GM23338 (cell line): ENCODE data around the gene ZGLP1. TPM values are rescaled to one million over a fixed set of nuclear protein-coding genes. Genes with fewer than 3 reads are reported as not detected.

Source experiments
- ATAC-seq: fragments of 200-7000 bp; cut with Tn5 transposase; 3 replicates; pipeline ENCODE4 v1.9.1; 2020
- DNase-seq: peaks from one replicate; pipeline ENCODE4 v3.0.0-alpha.2; 2015; ENCODE audit warnings: low spot score
- H2AFZ ChIP-seq: fragments of 200-600 bp; sonication (generic); 2 replicates; pipeline ENCODE4 v1.8.0; 2016; ENCODE audit warnings: antibody characterized with exemption, mild to moderate bottlenecking, moderate library complexity
- H3F3A ChIP-seq: fragments of 200-600 bp; sonication (generic); replicated peaks from 2 replicates; pipeline ENCODE4 v1.8.0; 2017; ENCODE audit warnings: antibody characterized with exemption, mixed run types, low read depth
- H3K27ac ChIP-seq: fragments of 200-600 bp; sonication (generic); 2 replicates; pipeline ENCODE4 v1.6.1; 2016; ENCODE audit warnings: low read depth
- H3K27me3 ChIP-seq: fragments of 200-600 bp; sonication (generic); 2 replicates; pipeline ENCODE4 v1.8.0; 2016; ENCODE audit warnings: mild to moderate bottlenecking, mixed run types, moderate library complexity; ENCODE audit not compliant: insufficient read depth
- H3K36me3 ChIP-seq: fragments of 200-600 bp; sonication (generic); 2 replicates; pipeline ENCODE4 v1.8.0; 2016; ENCODE audit warnings: mild to moderate bottlenecking; ENCODE audit not compliant: insufficient read depth
- H3K4me1 ChIP-seq: fragments of 200-600 bp; sonication (generic); 2 replicates; pipeline ENCODE4 v1.8.0; 2016; ENCODE audit warnings: mild to moderate bottlenecking, moderate library complexity; ENCODE audit not compliant: insufficient read depth
- H3K4me2 ChIP-seq: fragments of 200-600 bp; sonication (generic); 2 replicates; pipeline ENCODE4 v1.7.1; 2017; ENCODE audit warnings: mixed run types
- H3K4me3 ChIP-seq: fragments of 200-600 bp; sonication (generic); 2 replicates; pipeline ENCODE4 v1.6.1; 2016; ENCODE audit warnings: mixed run types
- H3K79me2 ChIP-seq: fragments of 200-600 bp; sonication (generic); replicated peaks from 2 replicates; pipeline ENCODE4 v1.8.0; 2017; ENCODE audit warnings: mild to moderate bottlenecking; ENCODE audit not compliant: insufficient read depth
- H3K9me2 ChIP-seq: fragments of 200-600 bp; sonication (generic); 2 replicates; pipeline ENCODE4 v1.8.0; 2017; ENCODE audit not compliant: insufficient read depth
- H4K20me1 ChIP-seq: fragments of 200-600 bp; sonication (generic); replicated peaks from 2 replicates; pipeline ENCODE4 v1.8.0; 2017; ENCODE audit warnings: mild to moderate bottlenecking; ENCODE audit not compliant: insufficient read depth
- H3K27ac Mint-ChIP-seq: 2 replicates; pipeline ENCODE4 v1.8.0; 2020; ENCODE audit warnings: inconsistent platforms, mild to moderate bottlenecking, moderate library complexity, mixed read lengths
- H3K27me3 Mint-ChIP-seq: 3 replicates; pipeline ENCODE4 v1.8.0; 2022; ENCODE audit warnings: low read depth, mild to moderate bottlenecking, moderate library complexity, mixed read lengths, inconsistent platforms; ENCODE audit not compliant: insufficient read depth, poor library complexity
- H3K36me3 Mint-ChIP-seq: 3 replicates; pipeline ENCODE4 v1.8.0; 2021; ENCODE audit warnings: low read depth, mild to moderate bottlenecking, inconsistent platforms, moderate library complexity, mixed read lengths
- H3K4me1 Mint-ChIP-seq: 3 replicates; pipeline ENCODE4 v1.8.0; 2020; ENCODE audit warnings: mild to moderate bottlenecking, inconsistent platforms, mixed read lengths
- H3K4me3 Mint-ChIP-seq: 3 replicates; pipeline ENCODE4 v1.8.0; 2021; ENCODE audit warnings: moderate library complexity, mild to moderate bottlenecking, inconsistent platforms, mixed read lengths
- H3K9me3 Mint-ChIP-seq: 3 replicates; pipeline ENCODE4 v1.8.0; 2020; ENCODE audit warnings: moderate library complexity, mild to moderate bottlenecking, inconsistent platforms, mixed read lengths
- CREB1 ChIP-seq: fragments of 250-450 bp; sonication (Bioruptor Pico); IDR thresholded peaks from 2 replicates; pipeline ENCODE4 v1.5.0; 2020; ENCODE audit warnings: low read depth, mild to moderate bottlenecking, moderate library complexity
- EZH2 ChIP-seq: fragments of 200-600 bp; sonication (generic); IDR thresholded peaks from one replicate; pipeline ENCODE4 v1.8.0; 2017; ENCODE audit warnings: antibody characterized with exemption, mild to moderate bottlenecking, low read depth; ENCODE audit not compliant: unreplicated experiment
- EZH2phosphoT487 ChIP-seq: fragments of 200-600 bp; sonication (generic); IDR thresholded peaks from one replicate; pipeline ENCODE4 v1.8.1; 2018; ENCODE audit warnings: antibody characterized with exemption; ENCODE audit not compliant: unreplicated experiment
- JUNB ChIP-seq: IDR thresholded peaks from one replicate; pipeline ENCODE4 v1.6.1; 2016; ENCODE audit warnings: antibody characterized with exemption; ENCODE audit not compliant: unreplicated experiment
- POLR2AphosphoS5 ChIP-seq: IDR thresholded peaks from 2 replicates; pipeline ENCODE4 v1.6.1; 2016; ENCODE audit warnings: antibody characterized with exemption, low read depth
- STAT1 ChIP-seq: IDR thresholded peaks from one replicate; pipeline ENCODE4 v1.6.1; 2016; ENCODE audit warnings: antibody characterized with exemption; ENCODE audit not compliant: unreplicated experiment
- polyA plus RNA-seq: library from polyadenylated mRNA; unstranded; fragments of >200 nt; fragmentation: Nextera tagmentation; extraction: Ambion mirVana; gene quantifications from 2 replicates; pipeline ENCODE4 v1.2.1, GENCODE V29; 2016
- total RNA-seq: library from RNA; depleted of rRNA; stranded (reverse); fragments of >200 nt; shearing (Covaris generic); gene quantifications from 2 replicates; pipeline ENCODE4 v1.2.3, GENCODE V29; 2014
- TF ChIP-seq, protein P1 (sequence below): fragments of 250-450 bp; sonication (Bioruptor Pico); IDR thresholded peaks from 2 replicates; pipeline ENCODE4 v1.5.0; 2020; ENCODE audit warnings: mild to moderate bottlenecking, moderate library complexity
- TF ChIP-seq, protein P2 (sequence below): IDR thresholded peaks from 2 replicates; pipeline ENCODE4 v1.6.1; 2016; ENCODE audit warnings: antibody characterized with exemption
- TF ChIP-seq, protein P3 (sequence below): IDR thresholded peaks from one replicate; pipeline ENCODE4 v1.6.1; 2018; ENCODE audit warnings: antibody characterized with exemption; ENCODE audit not compliant: unreplicated experiment
- TF ChIP-seq, protein P4 (sequence below), 2 experiments: fragments of 200-600 bp in 1 of 2; sonication (generic) in 1 of 2; conservative IDR thresholded peaks; 2 replicates each; pipeline versions ENCODE4 v1.5.1 to v1.6.1; 2016 to 2017; ENCODE audit warnings: antibody characterized with exemption in 2 of 2, low read depth in 2 of 2, mild to moderate bottlenecking in 2 of 2, moderate library complexity in 1 of 2

ZGLP1 gene
- total and polyA plus RNA-seq, 2 experiments from 2014 or later, result 1.5 to 5.3 TPM

DNA sequence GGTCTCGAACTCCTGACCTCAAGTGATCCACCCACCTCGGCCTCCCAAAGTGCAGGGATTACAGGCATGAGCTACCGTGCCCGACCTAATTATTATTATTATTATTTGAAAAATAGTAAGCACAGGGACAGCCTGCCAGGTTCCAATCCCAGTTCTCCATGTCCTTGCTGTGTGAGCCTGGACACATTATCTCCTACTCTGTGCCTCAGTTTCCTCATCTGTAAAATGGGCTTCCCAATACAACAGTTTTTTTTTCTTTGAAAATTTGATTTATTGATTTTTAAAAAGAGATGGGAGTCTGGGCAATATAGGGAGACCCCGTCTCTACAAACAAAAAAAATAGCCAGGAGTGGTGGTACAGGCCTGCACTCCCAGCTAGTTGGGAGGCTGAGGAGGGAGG is 3.3 kb downstream of the ZGLP1 start (continued):
- TF ChIP-seq, protein P1, sequence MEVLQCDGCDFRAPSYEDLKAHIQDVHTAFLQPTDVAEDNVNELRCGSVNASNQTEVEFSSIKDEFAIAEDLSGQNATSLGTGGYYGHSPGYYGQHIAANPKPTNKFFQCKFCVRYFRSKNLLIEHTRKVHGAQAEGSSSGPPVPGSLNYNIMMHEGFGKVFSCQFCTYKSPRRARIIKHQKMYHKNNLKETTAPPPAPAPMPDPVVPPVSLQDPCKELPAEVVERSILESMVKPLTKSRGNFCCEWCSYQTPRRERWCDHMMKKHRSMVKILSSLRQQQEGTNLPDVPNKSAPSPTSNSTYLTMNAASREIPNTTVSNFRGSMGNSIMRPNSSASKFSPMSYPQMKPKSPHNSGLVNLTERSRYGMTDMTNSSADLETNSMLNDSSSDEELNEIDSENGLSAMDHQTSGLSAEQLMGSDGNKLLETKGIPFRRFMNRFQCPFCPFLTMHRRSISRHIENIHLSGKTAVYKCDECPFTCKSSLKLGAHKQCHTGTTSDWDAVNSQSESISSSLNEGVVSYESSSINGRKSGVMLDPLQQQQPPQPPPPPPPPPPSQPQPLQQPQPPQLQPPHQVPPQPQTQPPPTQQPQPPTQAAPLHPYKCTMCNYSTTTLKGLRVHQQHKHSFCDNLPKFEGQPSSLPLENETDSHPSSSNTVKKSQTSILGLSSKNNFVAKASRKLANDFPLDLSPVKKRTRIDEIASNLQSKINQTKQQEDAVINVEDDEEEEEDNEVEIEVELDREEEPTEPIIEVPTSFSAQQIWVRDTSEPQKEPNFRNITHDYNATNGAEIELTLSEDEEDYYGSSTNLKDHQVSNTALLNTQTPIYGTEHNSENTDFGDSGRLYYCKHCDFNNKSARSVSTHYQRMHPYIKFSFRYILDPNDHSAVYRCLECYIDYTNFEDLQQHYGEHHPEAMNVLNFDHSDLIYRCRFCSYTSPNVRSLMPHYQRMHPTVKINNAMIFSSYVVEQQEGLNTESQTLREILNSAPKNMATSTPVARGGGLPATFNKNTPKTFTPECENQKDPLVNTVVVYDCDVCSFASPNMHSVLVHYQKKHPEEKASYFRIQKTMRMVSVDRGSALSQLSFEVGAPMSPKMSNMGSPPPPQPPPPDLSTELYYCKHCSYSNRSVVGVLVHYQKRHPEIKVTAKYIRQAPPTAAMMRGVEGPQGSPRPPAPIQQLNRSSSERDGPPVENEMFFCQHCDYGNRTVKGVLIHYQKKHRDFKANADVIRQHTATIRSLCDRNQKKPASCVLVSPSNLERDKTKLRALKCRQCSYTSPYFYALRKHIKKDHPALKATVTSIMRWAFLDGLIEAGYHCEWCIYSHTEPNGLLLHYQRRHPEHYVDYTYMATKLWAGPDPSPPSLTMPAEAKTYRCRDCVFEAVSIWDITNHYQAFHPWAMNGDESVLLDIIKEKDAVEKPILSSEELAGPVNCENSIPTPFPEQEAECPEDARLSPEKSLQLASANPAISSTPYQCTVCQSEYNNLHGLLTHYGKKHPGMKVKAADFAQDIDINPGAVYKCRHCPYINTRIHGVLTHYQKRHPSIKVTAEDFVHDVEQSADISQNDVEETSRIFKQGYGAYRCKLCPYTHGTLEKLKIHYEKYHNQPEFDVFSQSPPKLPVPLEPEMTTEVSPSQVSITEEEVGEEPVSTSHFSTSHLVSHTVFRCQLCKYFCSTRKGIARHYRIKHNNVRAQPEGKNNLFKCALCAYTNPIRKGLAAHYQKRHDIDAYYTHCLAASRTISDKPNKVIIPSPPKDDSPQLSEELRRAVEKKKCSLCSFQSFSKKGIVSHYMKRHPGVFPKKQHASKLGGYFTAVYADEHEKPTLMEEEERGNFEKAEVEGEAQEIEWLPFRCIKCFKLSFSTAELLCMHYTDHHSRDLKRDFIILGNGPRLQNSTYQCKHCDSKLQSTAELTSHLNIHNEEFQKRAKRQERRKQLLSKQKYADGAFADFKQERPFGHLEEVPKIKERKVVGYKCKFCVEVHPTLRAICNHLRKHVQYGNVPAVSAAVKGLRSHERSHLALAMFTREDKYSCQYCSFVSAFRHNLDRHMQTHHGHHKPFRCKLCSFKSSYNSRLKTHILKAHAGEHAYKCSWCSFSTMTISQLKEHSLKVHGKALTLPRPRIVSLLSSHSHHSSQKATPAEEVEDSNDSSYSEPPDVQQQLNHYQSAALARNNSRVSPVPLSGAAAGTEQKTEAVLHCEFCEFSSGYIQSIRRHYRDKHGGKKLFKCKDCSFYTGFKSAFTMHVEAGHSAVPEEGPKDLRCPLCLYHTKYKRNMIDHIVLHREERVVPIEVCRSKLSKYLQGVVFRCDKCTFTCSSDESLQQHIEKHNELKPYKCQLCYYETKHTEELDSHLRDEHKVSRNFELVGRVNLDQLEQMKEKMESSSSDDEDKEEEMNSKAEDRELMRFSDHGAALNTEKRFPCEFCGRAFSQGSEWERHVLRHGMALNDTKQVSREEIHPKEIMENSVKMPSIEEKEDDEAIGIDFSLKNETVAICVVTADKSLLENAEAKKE, result no peak
- no peak for TF ChIP-seq JUNB
- TF ChIP-seq, protein P2, sequence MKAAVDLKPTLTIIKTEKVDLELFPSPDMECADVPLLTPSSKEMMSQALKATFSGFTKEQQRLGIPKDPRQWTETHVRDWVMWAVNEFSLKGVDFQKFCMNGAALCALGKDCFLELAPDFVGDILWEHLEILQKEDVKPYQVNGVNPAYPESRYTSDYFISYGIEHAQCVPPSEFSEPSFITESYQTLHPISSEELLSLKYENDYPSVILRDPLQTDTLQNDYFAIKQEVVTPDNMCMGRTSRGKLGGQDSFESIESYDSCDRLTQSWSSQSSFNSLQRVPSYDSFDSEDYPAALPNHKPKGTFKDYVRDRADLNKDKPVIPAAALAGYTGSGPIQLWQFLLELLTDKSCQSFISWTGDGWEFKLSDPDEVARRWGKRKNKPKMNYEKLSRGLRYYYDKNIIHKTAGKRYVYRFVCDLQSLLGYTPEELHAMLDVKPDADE, result no peak
- TF ChIP-seq STAT1, result no peak

DNA sequence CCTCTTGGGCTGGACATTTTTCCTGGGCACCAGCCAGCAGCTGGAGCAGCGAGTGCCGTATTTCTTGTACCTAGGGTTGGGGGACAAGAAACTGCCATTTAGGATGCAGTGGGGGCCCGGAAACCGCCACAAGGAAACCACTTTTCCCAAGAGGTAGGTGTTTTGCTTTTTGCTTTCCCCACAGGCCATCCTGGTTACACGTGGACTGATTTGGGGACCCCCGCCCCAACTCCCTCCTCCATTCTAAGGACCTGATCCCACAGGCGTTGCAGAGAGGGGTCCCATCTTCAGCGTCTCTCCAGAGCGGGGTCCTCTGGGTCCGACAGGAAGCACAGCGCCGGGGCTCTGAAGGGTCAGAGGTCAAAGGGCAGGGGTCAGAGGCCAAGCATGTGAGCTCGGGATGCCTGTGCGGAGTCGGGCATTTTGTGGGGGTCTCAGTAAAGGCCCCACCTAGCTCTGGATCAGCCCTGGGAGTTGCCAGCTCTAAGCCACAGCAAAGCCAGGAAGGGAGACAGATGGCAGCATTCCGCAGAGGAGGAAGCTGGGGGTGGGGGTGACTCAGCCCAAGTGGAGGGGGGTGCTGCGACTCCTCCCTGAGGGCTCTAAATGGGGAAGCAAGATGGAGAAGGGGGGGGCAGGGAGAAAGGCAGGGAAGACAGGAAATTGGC is 4.3 kb downstream of the ZGLP1 start:
- Histone ChIP-seq H3K36me3 (no peaks in the 10 kb centered on the region), H3K9me2 (no peaks in the 10 kb centered on the region), H3K79me2 (no peaks in the 10 kb centered on the region), H3K27ac (no peak overlapping the region), H3F3A (no peaks in the 10 kb centered on the region), H3K27me3 (no peaks in the 10 kb centered on the region), H4K20me1 (no peaks in the 10 kb centered on the region), H3K4me3 (no peak overlapping the region), H2AFZ (no peak overlapping the region), H3K4me1 (no peaks in the 10 kb centered on the region), H3K4me2 (no peak overlapping the region)
- Mint-ChIP-seq H3K36me3 (no peaks in the 10 kb centered on the region), H3K4me1 (no peaks in the 10 kb centered on the region), H3K4me3 (no peak overlapping the region), H3K9me3 (no peaks in the 10 kb centered on the region), H3K27ac (no peak overlapping the region), H3K27me3 (peaks cover 23% of the 10 kb centered on the region)
- DNase-seq (no peak), ATAC-seq (no peak)
- no peak for TF ChIP-seq EZH2
- no peak for TF ChIP-seq EZH2phosphoT487
- TF ChIP-seq, protein P3, sequence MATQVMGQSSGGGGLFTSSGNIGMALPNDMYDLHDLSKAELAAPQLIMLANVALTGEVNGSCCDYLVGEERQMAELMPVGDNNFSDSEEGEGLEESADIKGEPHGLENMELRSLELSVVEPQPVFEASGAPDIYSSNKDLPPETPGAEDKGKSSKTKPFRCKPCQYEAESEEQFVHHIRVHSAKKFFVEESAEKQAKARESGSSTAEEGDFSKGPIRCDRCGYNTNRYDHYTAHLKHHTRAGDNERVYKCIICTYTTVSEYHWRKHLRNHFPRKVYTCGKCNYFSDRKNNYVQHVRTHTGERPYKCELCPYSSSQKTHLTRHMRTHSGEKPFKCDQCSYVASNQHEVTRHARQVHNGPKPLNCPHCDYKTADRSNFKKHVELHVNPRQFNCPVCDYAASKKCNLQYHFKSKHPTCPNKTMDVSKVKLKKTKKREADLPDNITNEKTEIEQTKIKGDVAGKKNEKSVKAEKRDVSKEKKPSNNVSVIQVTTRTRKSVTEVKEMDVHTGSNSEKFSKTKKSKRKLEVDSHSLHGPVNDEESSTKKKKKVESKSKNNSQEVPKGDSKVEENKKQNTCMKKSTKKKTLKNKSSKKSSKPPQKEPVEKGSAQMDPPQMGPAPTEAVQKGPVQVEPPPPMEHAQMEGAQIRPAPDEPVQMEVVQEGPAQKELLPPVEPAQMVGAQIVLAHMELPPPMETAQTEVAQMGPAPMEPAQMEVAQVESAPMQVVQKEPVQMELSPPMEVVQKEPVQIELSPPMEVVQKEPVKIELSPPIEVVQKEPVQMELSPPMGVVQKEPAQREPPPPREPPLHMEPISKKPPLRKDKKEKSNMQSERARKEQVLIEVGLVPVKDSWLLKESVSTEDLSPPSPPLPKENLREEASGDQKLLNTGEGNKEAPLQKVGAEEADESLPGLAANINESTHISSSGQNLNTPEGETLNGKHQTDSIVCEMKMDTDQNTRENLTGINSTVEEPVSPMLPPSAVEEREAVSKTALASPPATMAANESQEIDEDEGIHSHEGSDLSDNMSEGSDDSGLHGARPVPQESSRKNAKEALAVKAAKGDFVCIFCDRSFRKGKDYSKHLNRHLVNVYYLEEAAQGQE, result no peak
- TF ChIP-seq POLR2AphosphoS5, result no peak
- TF ChIP-seq, protein P4, sequence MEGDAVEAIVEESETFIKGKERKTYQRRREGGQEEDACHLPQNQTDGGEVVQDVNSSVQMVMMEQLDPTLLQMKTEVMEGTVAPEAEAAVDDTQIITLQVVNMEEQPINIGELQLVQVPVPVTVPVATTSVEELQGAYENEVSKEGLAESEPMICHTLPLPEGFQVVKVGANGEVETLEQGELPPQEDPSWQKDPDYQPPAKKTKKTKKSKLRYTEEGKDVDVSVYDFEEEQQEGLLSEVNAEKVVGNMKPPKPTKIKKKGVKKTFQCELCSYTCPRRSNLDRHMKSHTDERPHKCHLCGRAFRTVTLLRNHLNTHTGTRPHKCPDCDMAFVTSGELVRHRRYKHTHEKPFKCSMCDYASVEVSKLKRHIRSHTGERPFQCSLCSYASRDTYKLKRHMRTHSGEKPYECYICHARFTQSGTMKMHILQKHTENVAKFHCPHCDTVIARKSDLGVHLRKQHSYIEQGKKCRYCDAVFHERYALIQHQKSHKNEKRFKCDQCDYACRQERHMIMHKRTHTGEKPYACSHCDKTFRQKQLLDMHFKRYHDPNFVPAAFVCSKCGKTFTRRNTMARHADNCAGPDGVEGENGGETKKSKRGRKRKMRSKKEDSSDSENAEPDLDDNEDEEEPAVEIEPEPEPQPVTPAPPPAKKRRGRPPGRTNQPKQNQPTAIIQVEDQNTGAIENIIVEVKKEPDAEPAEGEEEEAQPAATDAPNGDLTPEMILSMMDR (conservative IDR thresholded peaks at IDR 0.05; ENCODE audit: low read depth in 2 of 2), result no peak
- TF ChIP-seq CREB1 (CRISPR knock-in tag), result no peak
- TF ChIP-seq, protein P2, result no peak
